ENCODE data around the gene PARD3B.

PARD3B gene

DNA sequence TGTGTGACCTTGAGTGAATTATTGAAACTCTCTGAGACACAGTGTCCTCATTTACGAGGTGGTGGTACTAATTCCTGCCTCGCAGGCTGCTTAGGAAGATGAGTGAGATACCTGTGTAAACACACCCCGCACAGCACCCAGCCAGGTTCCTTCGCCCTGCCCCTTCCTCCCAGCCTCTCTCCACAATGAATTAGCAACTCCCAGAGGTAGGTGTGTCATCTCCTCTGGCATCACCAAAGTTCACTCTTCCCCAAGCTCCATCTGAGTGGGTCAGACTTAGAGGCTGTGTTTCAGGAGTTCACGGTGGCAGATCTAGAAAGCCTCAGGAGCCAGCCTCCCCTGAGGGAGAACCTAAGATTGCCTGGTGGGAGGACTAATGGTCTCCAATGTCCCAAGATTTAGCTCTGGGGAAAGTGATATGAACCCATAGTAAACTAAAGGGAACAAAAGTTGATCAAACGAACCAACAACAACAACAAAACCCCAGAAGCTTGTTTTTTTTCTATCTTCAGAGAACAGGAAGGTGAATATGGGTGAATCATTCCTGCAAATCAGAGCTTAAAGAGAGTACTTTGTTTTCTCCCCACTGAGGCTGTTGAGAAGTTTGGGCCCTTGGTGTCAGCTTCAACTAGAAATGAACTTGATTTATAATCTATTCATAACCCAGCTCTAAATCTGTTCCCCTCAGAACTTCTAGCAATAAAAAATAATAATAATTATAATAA lies 1092.7 kb downstream of the PARD3B start:
- Histone ChIP-seq H3K4me1 (ENCODE audit: insufficient read depth, insufficient read length) (peaks cover 5% of the 10 kb centered on the region), H3K9ac (ENCODE audit: insufficient read length, low read depth) (no peak overlapping the region), H3K4me3 (ENCODE audit: insufficient read length, low read depth) (no peak overlapping the region), H3K9me3 (ENCODE audit: insufficient read depth, low read length) (peaks cover 8% of the 10 kb centered on the region; the same call in 1 of the 2 replicates), H3K27me3 (ENCODE audit: insufficient read depth, insufficient read length) (no peaks in the 10 kb centered on the region), H3K36me3 (ENCODE audit: insufficient read depth, insufficient read length, low read length) (no peaks in the 10 kb centered on the region)
- no peak for TF ChIP-seq ZNF274 (IDR thresholded peaks at IDR 0.05; ENCODE audit: low read depth, low read length)
- no peak for TF ChIP-seq SUZ12 (IDR thresholded peaks at IDR 0.05; ENCODE audit: extremely low read depth, insufficient read depth, insufficient read length)
- no peak for TF ChIP-seq YY1 (IDR thresholded peaks at IDR 0.05; ENCODE audit: insufficient read depth, insufficient read length)
- no peak for DNase-seq (ENCODE audit: low read depth, low spot score)

DNA sequence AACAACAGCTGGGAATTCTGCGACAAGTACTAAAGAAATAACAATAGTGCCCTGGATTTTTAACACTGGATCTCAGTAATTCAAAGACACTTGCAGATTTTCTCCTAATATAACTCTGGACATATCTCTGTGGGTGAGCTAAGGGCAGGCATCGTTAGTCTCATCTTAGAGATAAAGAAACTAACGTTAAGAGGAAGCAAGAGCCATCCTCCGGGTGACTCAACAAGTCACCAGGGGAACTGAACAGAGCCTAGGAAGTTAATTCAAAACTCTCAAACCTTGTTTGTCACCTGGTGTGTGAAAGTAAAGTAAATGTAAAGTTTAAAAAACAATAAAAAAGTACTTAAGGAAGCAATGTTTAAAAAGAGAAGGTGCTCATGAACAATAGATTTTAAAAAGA lies 1095.4 kb downstream of the PARD3B start:
- Histone ChIP-seq H3K4me1 (ENCODE audit: insufficient read depth, insufficient read length) (peaks cover 5% of the 10 kb centered on the region), H3K27me3 (ENCODE audit: insufficient read depth, insufficient read length) (no peaks in the 10 kb centered on the region), H3K9me3 (ENCODE audit: insufficient read depth, low read length) (peaks cover 8% of the 10 kb centered on the region; the same call in 1 of the 2 replicates), H3K36me3 (ENCODE audit: insufficient read depth, insufficient read length, low read length) (no peaks in the 10 kb centered on the region), H3K4me3 (ENCODE audit: insufficient read length, low read depth) (no peak overlapping the region), H3K9ac (ENCODE audit: insufficient read length, low read depth) (no peak overlapping the region)
- no peak for DNase-seq (ENCODE audit: low read depth, low spot score)
- TF ChIP-seq ZNF274 (IDR thresholded peaks at IDR 0.05; ENCODE audit: low read depth, low read length): no peak
- TF ChIP-seq SUZ12 (IDR thresholded peaks at IDR 0.05; ENCODE audit: extremely low read depth, insufficient read depth, insufficient read length): no peak
- no peak for TF ChIP-seq YY1 (IDR thresholded peaks at IDR 0.05; ENCODE audit: insufficient read depth, insufficient read length)

GRCh38 chr2:205642599-205643356 lies 1097.5 kb downstream of the PARD3B start:
- H3K36me3 ChIP-seq (ENCODE audit: insufficient read depth, insufficient read length, low read length): no peaks in the 10 kb centered on the region

DNA sequence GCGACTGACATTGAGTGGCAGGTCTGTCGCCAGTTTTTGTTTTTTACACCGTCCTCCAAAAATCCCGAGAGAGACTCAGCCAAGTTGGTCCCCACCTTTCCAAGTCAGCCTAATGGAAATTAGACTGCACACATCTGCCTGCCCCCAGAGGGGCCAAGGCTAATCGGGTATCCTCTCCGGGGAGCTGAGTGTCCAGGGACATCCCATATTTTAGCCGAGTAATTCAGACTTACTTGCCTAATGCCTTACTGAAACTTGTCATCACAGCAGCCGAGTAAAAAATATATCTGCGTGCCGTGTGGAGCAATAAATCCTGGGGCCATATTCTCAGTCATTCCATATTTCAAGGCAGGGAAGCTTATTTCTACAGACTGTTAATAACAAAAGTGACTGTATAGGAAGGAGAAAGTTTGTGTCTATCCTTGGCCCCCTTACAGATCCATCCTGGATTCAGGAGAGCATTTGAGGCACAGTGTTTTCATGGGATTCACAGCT lies 1098.2 kb downstream of the PARD3B start:
- TF ChIP-seq YY1 (IDR thresholded peaks at IDR 0.05; ENCODE audit: insufficient read depth, insufficient read length) (no peak), ZNF274 (IDR thresholded peaks at IDR 0.05; ENCODE audit: low read depth, low read length) (no peak), SUZ12 (IDR thresholded peaks at IDR 0.05; ENCODE audit: extremely low read depth, insufficient read depth, insufficient read length) (no peak)
- no peaks in the 10 kb centered on the region for H3K4me1 ChIP-seq (ENCODE audit: insufficient read depth, insufficient read length)
- no peak overlapping the region for H3K9ac ChIP-seq (ENCODE audit: insufficient read length, low read depth)
- H3K36me3 ChIP-seq (ENCODE audit: insufficient read depth, insufficient read length, low read length): no peaks in the 10 kb centered on the region
- no peak for DNase-seq (ENCODE audit: low read depth, low spot score)
- H3K9me3 ChIP-seq (ENCODE audit: insufficient read depth, low read length): peaks cover 8% of the 10 kb centered on the region; the same call in 1 of the 2 replicates
- H3K27me3 ChIP-seq (ENCODE audit: insufficient read depth, insufficient read length): no peaks in the 10 kb centered on the region
- H3K4me3 ChIP-seq (ENCODE audit: insufficient read length, low read depth): no peak overlapping the region

More at GRCh38 chr2:205642599-205643356, 1097.5 kb downstream of the PARD3B start:
- Histone ChIP-seq H3K4me1 (ENCODE audit: insufficient read depth, insufficient read length) (peaks cover under 1% of the 10 kb centered on the region), H3K9me3 (ENCODE audit: insufficient read depth, low read length) (peaks cover 8% of the 10 kb centered on the region; the same call in 1 of the 2 replicates), H3K4me3 (ENCODE audit: insufficient read length, low read depth) (no peak overlapping the region), H3K9ac (ENCODE audit: insufficient read length, low read depth) (peak overlapping the region; percentile 24), H3K27me3 (ENCODE audit: insufficient read depth, insufficient read length) (no peaks in the 10 kb centered on the region)
- no peak for DNase-seq (ENCODE audit: low read depth, low spot score)
- no peak for TF ChIP-seq ZNF274 (IDR thresholded peaks at IDR 0.05; ENCODE audit: low read depth, low read length)
- TF ChIP-seq YY1 (IDR thresholded peaks at IDR 0.05; ENCODE audit: insufficient read depth, insufficient read length): no peak
- no peak for TF ChIP-seq SUZ12 (IDR thresholded peaks at IDR 0.05; ENCODE audit: extremely low read depth, insufficient read depth, insufficient read length)

DNA sequence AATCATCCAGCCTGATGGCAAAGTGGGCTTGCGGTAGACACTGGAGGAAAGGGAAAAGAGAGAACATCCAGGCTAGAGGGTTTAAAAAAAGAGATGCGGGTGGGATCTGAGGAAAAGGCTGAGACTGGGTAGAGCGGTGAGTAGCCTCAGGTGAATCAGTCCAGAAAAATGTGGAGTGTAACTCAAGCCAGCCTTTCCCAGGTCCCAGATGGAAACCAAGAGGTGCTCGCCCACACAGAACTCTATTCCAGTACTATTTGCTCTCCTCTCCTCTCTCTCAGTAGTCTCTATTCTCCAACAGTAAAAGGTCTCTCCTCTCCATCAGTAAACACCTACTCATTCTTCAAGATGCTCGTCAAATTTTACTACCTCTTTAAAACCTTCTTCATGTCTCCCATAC lies 1098.7 kb downstream of the PARD3B start:
- no peak for DNase-seq (ENCODE audit: low read depth, low spot score)
- Histone ChIP-seq H3K9ac (ENCODE audit: insufficient read length, low read depth) (no peak overlapping the region), H3K9me3 (ENCODE audit: insufficient read depth, low read length) (peaks cover 12% of the 10 kb centered on the region; the same call in 1 of the 2 replicates), H3K4me1 (ENCODE audit: insufficient read depth, insufficient read length) (no peaks in the 10 kb centered on the region), H3K4me3 (ENCODE audit: insufficient read length, low read depth) (no peak overlapping the region), H3K27me3 (ENCODE audit: insufficient read depth, insufficient read length) (no peaks in the 10 kb centered on the region), H3K36me3 (ENCODE audit: insufficient read depth, insufficient read length, low read length) (no peaks in the 10 kb centered on the region)
- TF ChIP-seq YY1 (IDR thresholded peaks at IDR 0.05; ENCODE audit: insufficient read depth, insufficient read length) (no peak), SUZ12 (IDR thresholded peaks at IDR 0.05; ENCODE audit: extremely low read depth, insufficient read depth, insufficient read length) (no peak), ZNF274 (IDR thresholded peaks at IDR 0.05; ENCODE audit: low read depth, low read length) (no peak)

- TF ChIP-seq SUZ12 (IDR thresholded peaks at IDR 0.05; ENCODE audit: extremely low read depth, insufficient read depth, insufficient read length) (no peak), YY1 (IDR thresholded peaks at IDR 0.05; ENCODE audit: insufficient read depth, insufficient read length) (no peak), ZNF274 (IDR thresholded peaks at IDR 0.05; ENCODE audit: low read depth, low read length) (no peak)
- H3K9me3 ChIP-seq (ENCODE audit: insufficient read depth, low read length): peaks cover 13% of the 10 kb centered on the region; the same call in 1 of the 2 replicates
- H3K36me3 ChIP-seq (ENCODE audit: insufficient read depth, insufficient read length, low read length): no peaks in the 10 kb centered on the region
- H3K4me1 ChIP-seq (ENCODE audit: insufficient read depth, insufficient read length): no peaks in the 10 kb centered on the region
- DNase-seq (ENCODE audit: low read depth, low spot score): no peak
- no peaks in the 10 kb centered on the region for H3K27me3 ChIP-seq (ENCODE audit: insufficient read depth, insufficient read length)
- H3K4me3 ChIP-seq (ENCODE audit: insufficient read length, low read depth): no peak overlapping the region
- H3K9ac ChIP-seq (ENCODE audit: insufficient read length, low read depth): no peak overlapping the region
Observed at GRCh38 chr2:205646680-205647079, 1101.4 kb downstream of the PARD3B start.

GRCh38 chr2:205650450-205650849 lies 1105.2 kb downstream of the PARD3B start:
- Histone ChIP-seq H3K27me3 (ENCODE audit: insufficient read depth, insufficient read length) (no peaks in the 10 kb centered on the region), H3K9me3 (ENCODE audit: insufficient read depth, low read length) (peaks cover 16% of the 10 kb centered on the region; the same call in 1 of the 2 replicates), H3K36me3 (ENCODE audit: insufficient read depth, insufficient read length, low read length) (no peaks in the 10 kb centered on the region), H3K4me1 (ENCODE audit: insufficient read depth, insufficient read length) (no peaks in the 10 kb centered on the region), H3K9ac (ENCODE audit: insufficient read length, low read depth) (no peak overlapping the region), H3K4me3 (ENCODE audit: insufficient read length, low read depth) (no peak overlapping the region)
- DNase-seq (ENCODE audit: low read depth, low spot score): peak; percentile 92
- TF ChIP-seq YY1 (IDR thresholded peaks at IDR 0.05; ENCODE audit: insufficient read depth, insufficient read length) (no peak), ZNF274 (IDR thresholded peaks at IDR 0.05; ENCODE audit: low read depth, low read length) (no peak), SUZ12 (IDR thresholded peaks at IDR 0.05; ENCODE audit: extremely low read depth, insufficient read depth, insufficient read length) (no peak)

Measured in NT2/D1 (cell line).